DND-41 (cell line): ENCODE data around the gene ARPP19.

ENCODE experiments used
- EZH2 ChIP-seq: IDR thresholded peaks from 3 replicates; pipeline ENCODE4 v1.6.1; 2012; ENCODE audit warnings: borderline replicate concordance, low read depth, mild to moderate bottlenecking, moderate library complexity, low read length, inconsistent platforms; ENCODE audit not compliant: severe bottlenecking
- TF ChIP-seq, protein P1 (sequence below): IDR thresholded peaks from 2 replicates; pipeline ENCODE4 v1.5.1; 2012; ENCODE audit warnings: borderline replicate concordance, low read length, moderate library complexity, mild to moderate bottlenecking; ENCODE audit not compliant: poor library complexity, severe bottlenecking; ENCODE audit errors: extremely low read depth

DNA sequence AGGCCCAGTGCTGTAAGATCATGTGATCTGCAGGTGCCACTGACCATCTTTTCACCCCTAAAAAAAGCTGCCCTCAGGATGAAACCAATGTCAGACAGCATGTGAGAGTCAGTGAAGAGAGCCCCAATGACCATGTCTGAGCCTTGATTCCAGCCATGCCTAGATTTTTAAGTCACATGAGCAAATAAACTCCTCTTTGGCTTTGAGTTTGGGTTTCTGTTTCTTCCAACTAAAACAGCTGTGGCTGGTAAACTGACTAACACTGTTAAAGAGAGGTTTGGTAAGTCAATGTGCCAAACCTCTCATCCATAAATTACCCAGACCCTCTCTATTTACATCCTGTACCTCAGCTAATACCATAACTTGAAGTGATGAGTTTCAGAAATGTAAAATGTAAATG lies 48.4 kb downstream of the ARPP19 start:
- TF ChIP-seq, protein P1, sequence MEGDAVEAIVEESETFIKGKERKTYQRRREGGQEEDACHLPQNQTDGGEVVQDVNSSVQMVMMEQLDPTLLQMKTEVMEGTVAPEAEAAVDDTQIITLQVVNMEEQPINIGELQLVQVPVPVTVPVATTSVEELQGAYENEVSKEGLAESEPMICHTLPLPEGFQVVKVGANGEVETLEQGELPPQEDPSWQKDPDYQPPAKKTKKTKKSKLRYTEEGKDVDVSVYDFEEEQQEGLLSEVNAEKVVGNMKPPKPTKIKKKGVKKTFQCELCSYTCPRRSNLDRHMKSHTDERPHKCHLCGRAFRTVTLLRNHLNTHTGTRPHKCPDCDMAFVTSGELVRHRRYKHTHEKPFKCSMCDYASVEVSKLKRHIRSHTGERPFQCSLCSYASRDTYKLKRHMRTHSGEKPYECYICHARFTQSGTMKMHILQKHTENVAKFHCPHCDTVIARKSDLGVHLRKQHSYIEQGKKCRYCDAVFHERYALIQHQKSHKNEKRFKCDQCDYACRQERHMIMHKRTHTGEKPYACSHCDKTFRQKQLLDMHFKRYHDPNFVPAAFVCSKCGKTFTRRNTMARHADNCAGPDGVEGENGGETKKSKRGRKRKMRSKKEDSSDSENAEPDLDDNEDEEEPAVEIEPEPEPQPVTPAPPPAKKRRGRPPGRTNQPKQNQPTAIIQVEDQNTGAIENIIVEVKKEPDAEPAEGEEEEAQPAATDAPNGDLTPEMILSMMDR: no peak
- TF ChIP-seq EZH2: no peak
